Lower leg skin (tissue), 4 donors: ENCODE data around the gene SVEP1. TPM values are rescaled to one million over a fixed set of nuclear protein-coding genes. Genes with fewer than 3 reads are reported as not detected.

ENCODE experiments used
- DNase-seq, 2 donors: peaks; one replicate each; pipeline ENCODE4 v3.0.0-alpha.2; 2019; ENCODE audit warnings: low spot score in 2 of 2
- H3K4me3 ChIP-seq: fragments of 200-600 bp; sonication (generic); 2 replicates; pipeline ENCODE4 v1.5.1; 2017; ENCODE audit warnings: mild to moderate bottlenecking, low read depth; ENCODE audit not compliant: poor library complexity, severe bottlenecking
- CTCF ChIP-seq, 3 donors: fragments of 450-650 bp; IDR thresholded peaks; one replicate each; pipeline ENCODE4 v1.5.1; 2016; ENCODE audit warnings: antibody characterized with exemption in 3 of 3, mild to moderate bottlenecking in 3 of 3, moderate library complexity in 2 of 3
- POLR2A ChIP-seq, 2 donors: fragments of 450-650 bp; IDR thresholded peaks; one replicate each; pipeline ENCODE4 v1.6.1; 2016 to 2017; ENCODE audit warnings: antibody characterized with exemption in 2 of 2, mild to moderate bottlenecking in 1 of 2, moderate library complexity in 1 of 2
- WGBS, 2 donors: methylation state at CpG; one replicate each; pipeline ENCODE4 v1.1.5; 2018; 5-methylcytosine and 5-hydroxymethylcytosine counted together
- intact Hi-C: fragments of 100-400 bp; cut with DNase I; formaldehyde crosslinking; loops from one replicate; pipeline ENCODE4 v1.15.0; 2023; ENCODE audit warnings: low total_unique reads
- total RNA-seq, 4 donors: library from RNA; depleted of rRNA; stranded (reverse); fragments of >200 nt; gene quantifications; one replicate each; pipeline ENCODE4 v1.1.0, GENCODE V29; 2016

SVEP1 gene
- total RNA-seq, 4 donors from 2014 or later = 11.1 to 39.0 (median 14.7) TPM

DNA sequence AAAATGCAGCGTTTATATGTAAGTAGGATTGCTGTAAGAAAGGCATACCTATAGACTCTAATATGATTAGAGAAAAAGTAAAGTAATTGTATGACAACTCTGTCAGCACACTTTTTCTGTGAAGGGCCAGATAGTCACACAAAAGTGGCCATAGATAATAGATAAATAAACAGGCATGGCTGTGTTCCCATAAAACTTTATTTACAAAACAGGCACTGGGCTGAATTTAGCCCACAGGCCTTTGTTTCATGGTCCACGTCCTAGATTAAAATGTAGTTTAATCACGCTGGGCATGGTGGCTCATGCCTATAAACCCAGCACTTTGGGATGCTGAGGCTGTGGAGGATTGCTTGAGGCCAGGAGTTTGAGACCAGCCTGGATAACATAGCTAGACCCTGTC, 233.2 kb downstream of the SVEP1 start:
- 57 to 63% methylated on average over 3 of the region's 3 CpGs for WGBS, 2 donors
- TF ChIP-seq POLR2A (IDR thresholded peaks at IDR 0.05) = no peak
- no peak for TF ChIP-seq CTCF (IDR thresholded peaks at IDR 0.05)
- H3K4me3 ChIP-seq = no peak overlapping the region
- intact Hi-C loops = no loop called here
- DNase-seq = no peak

DNA sequence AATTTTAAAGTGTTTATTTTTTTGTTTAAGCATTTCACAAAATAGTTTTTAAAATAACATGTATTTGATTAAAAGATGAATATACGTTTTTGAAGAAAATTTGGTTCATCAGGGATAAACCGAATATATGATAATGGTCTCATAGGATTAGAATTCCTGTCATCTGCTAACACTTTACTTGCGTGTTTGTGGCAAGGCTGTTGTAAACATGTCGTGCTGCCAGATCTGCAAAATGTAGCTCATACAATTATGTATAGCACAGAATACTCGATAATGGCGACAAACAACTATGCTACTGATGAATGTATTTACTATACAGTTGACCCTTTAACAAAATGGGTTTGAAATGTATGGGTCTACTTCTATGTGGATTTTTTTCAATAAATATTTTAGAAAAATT, 234.7 kb downstream of the SVEP1 start:
- 76 to 84% methylated on average over 6 of the region's 6 CpGs for WGBS, 2 donors
- no peak for DNase-seq
- H3K4me3 ChIP-seq = no peak overlapping the region
- TF ChIP-seq CTCF (IDR thresholded peaks at IDR 0.05) = no peak
- TF ChIP-seq POLR2A (IDR thresholded peaks at IDR 0.05) = no peak
- intact Hi-C loops = no loop called here

- no peak for TF ChIP-seq POLR2A (IDR thresholded peaks at IDR 0.05)
- TF ChIP-seq CTCF (IDR thresholded peaks at IDR 0.05) = no peak
- intact Hi-C loops = no loop called here
- DNase-seq = no peak
- no peak overlapping the region for H3K4me3 ChIP-seq
- 70 to 85% methylated on average over 5 of the region's 5 CpGs for WGBS, 2 donors
These were observed 236.0 kb downstream of the SVEP1 start for GRCh38 chr9:110343551-110343950.

DNA sequence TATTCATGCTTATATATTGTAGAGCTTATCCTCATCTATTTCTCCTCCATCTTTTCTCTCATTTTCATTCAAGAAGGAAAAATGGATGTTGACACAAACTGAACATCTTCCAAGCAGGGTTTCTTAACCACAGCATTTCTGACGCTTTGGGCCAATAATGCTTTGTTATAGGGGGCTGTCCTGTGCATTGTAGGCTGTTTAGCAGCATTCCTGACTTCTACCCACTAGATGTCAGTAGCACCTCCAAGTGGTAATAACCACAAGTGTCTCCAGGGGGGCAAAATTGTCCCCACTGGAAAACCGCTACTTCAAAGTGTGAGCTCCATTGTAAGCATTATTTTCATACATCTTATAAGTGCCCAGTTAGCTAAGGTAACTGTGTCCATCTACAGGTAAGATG, 239.2 kb downstream of the SVEP1 start:
- H3K4me3 ChIP-seq = no peak overlapping the region
- DNase-seq = no peak
- intact Hi-C loops = no loop called here
- 86 to 91% methylated on average over 2 of the region's 2 CpGs for WGBS, 2 donors
- TF ChIP-seq CTCF (IDR thresholded peaks at IDR 0.05) = no peak
- TF ChIP-seq POLR2A (IDR thresholded peaks at IDR 0.05) = no peak

- intact Hi-C loops = no loop called here
- 58 to 78% methylated on average over 1 of the region's 1 CpG for WGBS, 2 donors
- no peak overlapping the region for H3K4me3 ChIP-seq
- TF ChIP-seq CTCF (IDR thresholded peaks at IDR 0.05) = no peak
- no peak for DNase-seq
These were observed 241.4 kb downstream of the SVEP1 start for GRCh38 chr9:110338143-110338542.

DNA sequence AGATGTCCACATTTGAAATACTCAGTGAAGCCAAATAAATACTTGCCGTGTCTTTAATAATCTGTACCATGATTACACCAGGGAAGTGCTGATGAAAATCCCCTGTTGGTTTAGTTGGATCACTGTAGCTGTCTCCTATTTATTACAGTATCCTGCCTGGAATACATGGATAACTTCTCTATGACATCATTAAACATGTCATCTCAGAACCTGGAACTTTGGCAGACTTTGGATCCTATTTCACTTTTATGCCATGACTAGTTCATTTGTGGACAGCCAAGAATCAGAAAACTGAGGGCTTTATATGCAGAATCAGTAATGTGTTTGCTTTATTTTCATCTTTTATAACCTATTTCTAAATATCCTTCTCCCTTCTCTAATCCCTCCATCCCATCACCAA, 241.8 kb downstream of the SVEP1 start, which contains the start of gene TXNDC8:
Gene TXNDC8 (minus strand): TSS at position 137 of the 400 bp plus-strand sequence.
- no peak for DNase-seq

More for the DNA sequence above, 241.8 kb downstream of the SVEP1 start, which contains the start of gene TXNDC8:
- no peak within 1 kb of the TSS for H3K4me3 ChIP-seq
- intact Hi-C loops = no loop called here
- TF ChIP-seq POLR2A (IDR thresholded peaks at IDR 0.05) (no peak), CTCF (IDR thresholded peaks at IDR 0.05) (no peak)
- 59 to 64% methylated on average over 1 of the region's 1 CpG for WGBS, 2 donors
